Epithelial cell of prostate (primary cell): ENCODE results near the gene RHOF.

ENCODE experiments used
- DNase-seq: peaks from one replicate; pipeline ENCODE4 v3.0.0-alpha.2; 2011; ENCODE audit warnings: low read depth, low spot score
- H3K27ac ChIP-seq: fragments of 450-650 bp; 2 replicates; pipeline ENCODE4 v1.5.1; 2017; ENCODE audit warnings: mild to moderate bottlenecking

RHOF gene

GRCh38 chr12:121793440-121793837, at the start of gene RHOF:
RHOF (minus strand) TSS chr12:121793688; CDS start chr12:121793633, 55 bp downstream.
- DNase-seq = no peak
- H3K27ac ChIP-seq = peak within 1 kb of the TSS; percentile 100

- DNase-seq = no peak
- H3K27ac ChIP-seq = no peak overlapping the region
Observed at GRCh38 chr12:121839993-121840761, 46.7 kb upstream of the RHOF start.

- H3K27ac ChIP-seq = no peak overlapping the region
Observed at GRCh38 chr12:121839106-121839992, 45.9 kb upstream of the RHOF start.

GRCh38 chr12:121838126-121838525, 44.6 kb upstream of the RHOF start:
- DNase-seq = no peak
- H3K27ac ChIP-seq = no peak overlapping the region

More at GRCh38 chr12:121839106-121839992, 45.9 kb upstream of the RHOF start:
- DNase-seq = peak; percentile 79

GRCh38 chr12:121837680-121838079, 44.2 kb upstream of the RHOF start:
- no peak for DNase-seq

GRCh38 chr12:121831571-121832245, 38.2 kb upstream of the RHOF start:
- no peak overlapping the region for H3K27ac ChIP-seq
- no peak for DNase-seq

More at GRCh38 chr12:121837680-121838079, 44.2 kb upstream of the RHOF start:
- H3K27ac ChIP-seq = no peak overlapping the region

GRCh38 chr12:121830588-121831265, 37.2 kb upstream of the RHOF start:
- no peak overlapping the region for H3K27ac ChIP-seq
- no peak for DNase-seq

GRCh38 chr12:121830134-121830533, 36.6 kb upstream of the RHOF start:
- H3K27ac ChIP-seq = no peak overlapping the region

GRCh38 chr12:121829250-121829918, 35.9 kb upstream of the RHOF start:
- no peak for DNase-seq
- no peak overlapping the region for H3K27ac ChIP-seq

More at GRCh38 chr12:121830134-121830533, 36.6 kb upstream of the RHOF start:
- no peak for DNase-seq

- DNase-seq = no peak
- no peak overlapping the region for H3K27ac ChIP-seq
Observed at GRCh38 chr12:121828826-121829225, 35.3 kb upstream of the RHOF start.

- no peak overlapping the region for H3K27ac ChIP-seq
- DNase-seq = no peak
Observed at GRCh38 chr12:121828306-121828705, 34.8 kb upstream of the RHOF start.

GRCh38 chr12:121827351-121828099, 34.0 kb upstream of the RHOF start:
- no peak for DNase-seq

GRCh38 chr12:121826318-121827150, 33.0 kb upstream of the RHOF start:
- no peak for DNase-seq
- H3K27ac ChIP-seq = no peak overlapping the region

More at GRCh38 chr12:121827351-121828099, 34.0 kb upstream of the RHOF start:
- H3K27ac ChIP-seq = no peak overlapping the region

GRCh38 chr12:121825041-121825523, 31.6 kb upstream of the RHOF start:
- no peak overlapping the region for H3K27ac ChIP-seq
- DNase-seq = no peak

- no peak overlapping the region for H3K27ac ChIP-seq
- no peak for DNase-seq
Observed at GRCh38 chr12:121823727-121824115, 30.2 kb upstream of the RHOF start.

- DNase-seq = no peak
- no peak overlapping the region for H3K27ac ChIP-seq
Observed at GRCh38 chr12:121823101-121823726, 29.7 kb upstream of the RHOF start.

GRCh38 chr12:121822393-121823100, 29.1 kb upstream of the RHOF start:
- H3K27ac ChIP-seq = no peak overlapping the region
- DNase-seq = no peak
